HepG2 (cell line): ENCODE results near the gene COX7A2L. TPM values are rescaled to one million over a fixed set of nuclear protein-coding genes. Genes with fewer than 3 reads are reported as not detected.

ENCODE experiments used
- ATAC-seq: fragments of 200-7000 bp; cut with Tn5 transposase; 3 replicates; pipeline ENCODE4 v1.9.1; 2020; ENCODE audit warnings: mild to moderate bottlenecking, moderate library complexity
- BruUV-seq: library from RNA; stranded (reverse); fragments of 400-500 nt; replicated peaks from 2 replicates; lab custom pipeline; 2021; lab: Mats Ljungman, UMichigan
- CTCF ChIA-PET: fragments of 300-600 bp; formaldehyde crosslinking; extraction: SDS; loops from one replicate; lab custom pipeline; 2021; ENCODE audit warnings: low total read pairs, inconsistent platforms, low intra/inter-chr PET ratio; lab: Yijun Ruan, JAX
- POLR2A ChIA-PET: fragments of 350-600 bp; sonication (Branson Sonifier 250); formaldehyde crosslinking; loops from one replicate; lab custom pipeline; 2020; ENCODE audit warnings: antibody characterized with exemption, inconsistent platforms; lab: Yijun Ruan, JAX
- DNase-seq: peaks from one replicate; pipeline ENCODE4 v3.0.0-alpha.2; 2015; ENCODE audit warnings: low spot score
- FAIRE-seq: peaks from 3 replicates; lab custom pipeline; 2011; peaks lifted over from hg19 to GRCh38; lab: Jason Lieb, UNC
- H2AFZ ChIP-seq: one replicate; pipeline ENCODE4 v1.6.1; 2011; ENCODE audit warnings: low read length, inconsistent platforms
- H3K27ac ChIP-seq: fragments of 300-600 bp; 3 replicates; pipeline ENCODE4 v1.8.0; 2011; ENCODE audit warnings: mixed run types, mild to moderate bottlenecking, mixed read lengths, low read length, inconsistent platforms; ENCODE audit not compliant: insufficient read depth; ENCODE audit errors: extremely low read length
- H3K27me3 ChIP-seq, 2 experiments: fragments of 200-600 bp in 1 of 2; 2 replicates in 1 of 2; 3 replicates in 1 of 2; pipeline versions ENCODE4 v1.6.0 to v1.8.0; 2011; ENCODE audit warnings: low read length in 2 of 2, mild to moderate bottlenecking in 2 of 2, moderate library complexity in 2 of 2, inconsistent platforms in 1 of 2; ENCODE audit not compliant: insufficient read depth in 2 of 2, control insufficient read depth in 1 of 2
- H3K36me3 ChIP-seq, 2 experiments: fragments of 200-600 bp in 1 of 2; replicated peaks in 1 of 2; 2 replicates in 1 of 2; 3 replicates in 1 of 2; pipeline versions ENCODE4 v1.5.1 to v1.8.0; 2011; ENCODE audit warnings: low read length in 2 of 2, inconsistent platforms in 1 of 2; ENCODE audit not compliant: insufficient read depth in 2 of 2, control insufficient read depth in 1 of 2
- H3K4me1 ChIP-seq: 2 replicates; pipeline ENCODE4 v1.5.1; 2012; ENCODE audit warnings: low read length, inconsistent platforms; ENCODE audit not compliant: insufficient read depth
- H3K4me2 ChIP-seq: 2 replicates; pipeline ENCODE4 v1.6.0; 2011; ENCODE audit warnings: low read depth, low read length, inconsistent platforms
- H3K4me3 ChIP-seq, 3 experiments: fragments of 200-600 bp in 1 of 3; sonication (generic), shearing (Covaris generic) in 1 of 3; replicated peaks in 1 of 3; 2 replicates each; pipeline ENCODE4 v1.5.1; 2011 to 2016; ENCODE audit warnings: low read length in 3 of 3, inconsistent platforms in 2 of 3, low read depth in 2 of 3, mild to moderate bottlenecking in 2 of 3, control low read depth in 1 of 3, mixed read lengths in 1 of 3; ENCODE audit not compliant: insufficient read depth in 1 of 3
- H3K79me2 ChIP-seq: one replicate; pipeline ENCODE4 v1.6.1; 2011; ENCODE audit warnings: low read length, inconsistent platforms; ENCODE audit not compliant: insufficient read depth
- H3K9ac ChIP-seq: 2 replicates; pipeline ENCODE4 v1.6.0; 2011; ENCODE audit warnings: mild to moderate bottlenecking, low read depth, low read length, inconsistent platforms; ENCODE audit not compliant: insufficient read depth
- H3K9me3 ChIP-seq: 2 replicates; pipeline ENCODE4 v1.5.1; 2012; ENCODE audit warnings: mild to moderate bottlenecking, low read length
- H4K20me1 ChIP-seq: 2 replicates; pipeline ENCODE4 v1.6.0; 2011; ENCODE audit warnings: inconsistent platforms, mild to moderate bottlenecking, low read length, moderate library complexity; ENCODE audit not compliant: insufficient read depth
- JARID2 ChIP-seq: sonication (generic); formaldehyde crosslinking; IDR thresholded peaks from 2 replicates; pipeline ENCODE4 v1.8.1; 2023; ENCODE audit warnings: missing genetic modification reagents, inconsistent platforms; ENCODE audit not compliant: insufficient replicate concordance
- MAFK ChIP-seq, 2 experiments: IDR thresholded peaks in 1 of 2; conservative IDR thresholded peaks in 1 of 2; 2 replicates each; pipeline ENCODE4 v1.6.1; 2011; ENCODE audit warnings: improper control_type of control experiment in 2 of 2, low read length in 2 of 2
- SOX13 ChIP-seq, 3 experiments: fragments of 450-650 bp in 1 of 3; sonication (generic) in 1 of 3; formaldehyde crosslinking in 1 of 3; IDR thresholded peaks in 2 of 3; conservative IDR thresholded peaks in 1 of 3; 2 replicates each; pipeline versions ENCODE4 v1.5.0 to v1.6.1; 2016 to 2020; ENCODE audit warnings: antibody characterized with exemption in 1 of 3, mild to moderate bottlenecking in 1 of 3, missing compliant biosample characterization in 1 of 3, missing genetic modification reagents in 1 of 3, moderate library complexity in 1 of 3
- THYN1 ChIP-seq: sonication (generic); formaldehyde crosslinking; IDR thresholded peaks from 2 replicates; pipeline ENCODE4 v1.8.1; 2023; ENCODE audit warnings: low read depth, mild to moderate bottlenecking, moderate library complexity, missing genetic modification reagents, borderline replicate concordance
- ZNF350 ChIP-seq: sonication (generic); formaldehyde crosslinking; IDR thresholded peaks from 2 replicates; pipeline ENCODE4 v1.4.0; 2020; ENCODE audit warnings: mild to moderate bottlenecking, low read depth, missing genetic modification reagents, borderline replicate concordance
- WGBS: methylation state at CpG from one replicate; pipeline ENCODE4 v1.1.6; 2017; ENCODE audit warnings: low lambda C conversion rate; 5-methylcytosine and 5-hydroxymethylcytosine counted together
- in situ Hi-C: cut with HindIII; loops from 2 replicates; pipeline ENCODE4 v1.10.0; 2017; ENCODE audit warnings: low pct_unique_long_range_greater_than_20kb; ENCODE audit not compliant: extremely low pct_ligation_motif_present
- intact Hi-C: fragments of 100-400 bp; cut with micrococcal nuclease; formaldehyde crosslinking; loops from one replicate; pipeline ENCODE4 v1.10.0; 2022; ENCODE audit not compliant: unreplicated experiment
- polyA plus RNA-seq, 8 experiments: library from polyadenylated mRNA; depleted of rRNA in 3 of 8; stranded (reverse) in 7 of 8; unstranded in 1 of 8; fragments of >200 nt; fragmentation: Illumina TruSeq in 4 of 8; extraction: Trizol in 4 of 8; gene quantifications; 2 replicates each; pipeline versions ENCODE4 v1.2.1 to v1.2.3, GENCODE V29; 2011 to 2016; ENCODE audit warnings: low read depth in 4 of 8, missing spikeins in 1 of 8, mixed read lengths in 1 of 8; ENCODE audit not compliant: insufficient read depth in 1 of 8
- total RNA-seq, 5 experiments: library from RNA; depleted of rRNA; stranded (reverse); fragments of >200 nt; fragmentation: Illumina TruSeq; extraction: Trizol; gene quantifications; 2 replicates each; pipeline ENCODE4 v1.2.3, GENCODE V29; 2016; ENCODE audit warnings: low read depth in 1 of 5
- TF ChIP-seq, protein P1 (sequence below): sonication (generic); formaldehyde crosslinking; IDR thresholded peaks from 2 replicates; pipeline ENCODE4 v1.4.0; 2020; ENCODE audit warnings: missing genetic modification reagents, borderline replicate concordance

Gene COX7A2L
- total and polyA plus RNA-seq, 2 of the 13 experiments (the other 11 are each of a cell fraction or from before 2014, with no cell fraction given), result 155 to 201 TPM

DNA sequence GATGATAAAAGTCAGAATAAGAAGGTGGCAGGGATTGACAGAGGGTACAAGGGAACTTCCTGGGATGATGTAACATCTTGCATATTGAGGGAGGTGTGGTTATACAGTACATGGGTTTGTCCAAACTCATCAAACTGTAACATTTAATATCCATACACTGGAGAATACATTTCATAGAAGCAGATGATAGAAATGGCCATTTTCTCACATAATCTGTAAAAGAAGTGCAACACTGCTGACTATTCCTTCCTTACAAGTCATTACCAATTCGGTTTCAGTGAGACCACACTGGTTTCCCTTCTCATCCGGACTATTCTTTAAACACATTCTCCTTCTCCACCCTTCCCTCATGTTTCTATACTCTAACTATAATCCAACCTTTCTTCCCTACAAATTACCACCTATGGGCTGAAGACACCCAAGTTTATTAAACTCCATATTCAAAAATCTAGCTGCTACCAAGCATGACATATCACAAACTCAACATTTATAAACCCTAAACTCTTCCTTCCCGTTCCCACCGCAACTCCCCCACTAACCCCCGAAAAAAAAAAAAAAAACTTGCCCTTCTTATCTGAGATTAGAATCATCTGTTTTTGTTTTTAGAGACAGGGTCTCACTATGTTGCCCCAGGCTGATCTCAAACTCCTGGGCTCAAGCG is 1.6 kb downstream of the COX7A2L start (continued):
- TF ChIP-seq ZNF350 (CRISPR knock-in tag) (no peak), THYN1 (CRISPR knock-in tag) (no peak)
- TF ChIP-seq, protein P1, sequence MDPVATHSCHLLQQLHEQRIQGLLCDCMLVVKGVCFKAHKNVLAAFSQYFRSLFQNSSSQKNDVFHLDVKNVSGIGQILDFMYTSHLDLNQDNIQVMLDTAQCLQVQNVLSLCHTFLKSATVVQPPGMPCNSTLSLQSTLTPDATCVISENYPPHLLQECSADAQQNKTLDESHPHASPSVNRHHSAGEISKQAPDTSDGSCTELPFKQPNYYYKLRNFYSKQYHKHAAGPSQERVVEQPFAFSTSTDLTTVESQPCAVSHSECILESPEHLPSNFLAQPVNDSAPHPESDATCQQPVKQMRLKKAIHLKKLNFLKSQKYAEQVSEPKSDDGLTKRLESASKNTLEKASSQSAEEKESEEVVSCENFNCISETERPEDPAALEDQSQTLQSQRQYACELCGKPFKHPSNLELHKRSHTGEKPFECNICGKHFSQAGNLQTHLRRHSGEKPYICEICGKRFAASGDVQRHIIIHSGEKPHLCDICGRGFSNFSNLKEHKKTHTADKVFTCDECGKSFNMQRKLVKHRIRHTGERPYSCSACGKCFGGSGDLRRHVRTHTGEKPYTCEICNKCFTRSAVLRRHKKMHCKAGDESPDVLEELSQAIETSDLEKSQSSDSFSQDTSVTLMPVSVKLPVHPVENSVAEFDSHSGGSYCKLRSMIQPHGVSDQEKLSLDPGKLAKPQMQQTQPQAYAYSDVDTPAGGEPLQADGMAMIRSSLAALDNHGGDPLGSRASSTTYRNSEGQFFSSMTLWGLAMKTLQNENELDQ (CRISPR knock-in tag), result no peak

GRCh38 chr2:42353792-42354429 is 7.1 kb downstream of the COX7A2L start:
- peaks cover 8 to 28% of the 10 kb centered on the region in 2 experiments for H3K36me3 ChIP-seq
- ChIA-PET CTCF (no interaction called here), POLR2A (no interaction called here)
- H3K79me2 ChIP-seq, result peaks cover 79% of the 10 kb centered on the region
- FAIRE-seq, result no peak
- 0 out of 2 replicates have a peak, but pooled peaks cover 5% of the 10 kb centered on the region for H4K20me1 ChIP-seq
- no peak overlapping the region for H3K4me2 ChIP-seq
- DNase-seq, result no peak
- peaks cover 44% of the 10 kb centered on the region for H3K4me1 ChIP-seq
- no TSS peak for BruUV-seq
- no peaks in the 10 kb centered on the region for H3K9me3 ChIP-seq
- no peak overlapping the region for H3K4me3 ChIP-seq
- H3K27me3 ChIP-seq, result no peaks in the 10 kb centered on the region
- no peak overlapping the region for H3K9ac ChIP-seq
- 98% methylated on average over 5 of the region's 5 CpGs for WGBS
- ATAC-seq, result no peak
- in situ Hi-C loops (loop anchor here (25.0 kb wide), 1 partner anchor 492 kb away; no protein-coding TSS in a partner anchor), intact Hi-C loops (no loop called here)
- no peak for TF ChIP-seq JARID2 (CRISPR knock-in tag)
- no peak for TF ChIP-seq SOX13 (IDR thresholded peaks at IDR 0.05)
- 0 out of 4 replicates have a peak, but pooled peaks of 1 of the 2 experiments have one; percentile 80 for TF ChIP-seq SOX13 (CRISPR knock-in tag; conservative IDR thresholded peaks at IDR 0.05 in 1 of 2, IDR thresholded peaks at IDR 0.05 in 1 of 2)
- TF ChIP-seq MAFK (conservative IDR thresholded peaks at IDR 0.05 in 1 of 2, IDR thresholded peaks at IDR 0.05 in 1 of 2; ENCODE audit: low read length in 2 of 2), result 0 out of 4 replicates have a peak, but pooled peaks of 1 of the 2 experiments have one; percentile 10
- no peak overlapping the region for H3K27ac ChIP-seq
- H2AFZ ChIP-seq, result no peak overlapping the region
